Breast epithelium (tissue), 3 donors: ENCODE data around the gene DDX24.

Experiments used
- CTCF ChIP-seq, 3 donors: fragments of 450-650 bp; IDR thresholded peaks; one replicate each; pipeline ENCODE4 v1.5.1; 2016 to 2017; ENCODE audit warnings: antibody characterized with exemption in 3 of 3, mild to moderate bottlenecking in 3 of 3, moderate library complexity in 3 of 3
- POLR2A ChIP-seq: fragments of 450-650 bp; IDR thresholded peaks from one replicate; pipeline ENCODE4 v1.6.1; 2016; ENCODE audit warnings: antibody characterized with exemption, mild to moderate bottlenecking, moderate library complexity
- POLR2AphosphoS5 ChIP-seq, 3 donors: sonication (generic); formaldehyde crosslinking; IDR thresholded peaks; one replicate each; pipeline ENCODE4 v1.6.1; 2017; ENCODE audit warnings: antibody characterized with exemption in 3 of 3

- TF ChIP-seq POLR2AphosphoS5 (IDR thresholded peaks at IDR 0.05) (no peak), CTCF (IDR thresholded peaks at IDR 0.05) (no peak), POLR2A (no peak)
Measured at GRCh38 chr14:94075008-94075407, 6.0 kb downstream of the DDX24 start.
